ENCODE data around the gene FOXL1. TPM values are rescaled to one million over a fixed set of nuclear protein-coding genes. Genes with fewer than 3 reads are reported as not detected.

FOXL1 gene
- total RNA-seq, 1 experiment from 2014 or later = 7.5 TPM

DNA sequence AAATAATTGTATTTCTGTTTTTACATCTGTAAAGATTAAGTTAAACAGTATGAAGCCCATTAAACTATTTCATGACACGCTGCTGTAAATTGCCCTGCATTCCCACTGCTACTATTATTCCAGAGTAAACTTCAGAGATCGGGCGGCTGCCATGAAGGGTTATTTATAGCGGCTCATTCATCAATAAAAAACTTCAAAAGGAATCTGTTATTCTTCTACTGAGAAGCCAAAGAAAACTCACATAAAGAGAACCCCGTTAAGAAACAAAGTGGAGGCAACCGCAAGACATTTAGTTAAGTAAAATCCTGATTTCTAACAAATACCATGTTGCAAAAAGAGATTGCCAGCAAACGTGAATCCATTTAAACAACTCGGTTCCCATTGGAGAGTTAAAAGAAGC is 16.4 kb downstream of the FOXL1 start:
- no peaks in the 10 kb centered on the region for H3K9me2 ChIP-seq (ENCODE audit: insufficient read depth)
- intact Hi-C loops (cut with micrococcal nuclease) = no loop called here
- H3K4me1 ChIP-seq (ENCODE audit: control insufficient read depth in 1 of 2, insufficient read depth in 2 of 2, low read length in 2 of 2) = no peaks in the 10 kb centered on the region
- no peak overlapping the region for H3K9ac ChIP-seq (ENCODE audit: low read length)
- no TSS peak for BruUV-seq (replicated peaks)
- ChIA-PET POLR2A (no interaction called here), CTCF (no interaction called here), RAD21 (ENCODE audit: low non-redundant PET in 1 of 2, low total read pairs in 2 of 2, uncharacterized antibody in 2 of 2, unreplicated experiment in 2 of 2) (no interaction called here)
- no peaks in the 10 kb centered on the region for H4K20me1 ChIP-seq (ENCODE audit: insufficient read depth)
- DNase-seq (ENCODE audit: low read depth, low spot score) (no peak), ATAC-seq (no peak)
- no peak for TF ChIP-seq POLR2AphosphoS5 (IDR thresholded peaks at IDR 0.05; ENCODE audit: low read depth, low read length)
- no peak for TF ChIP-seq SRF (IDR thresholded peaks at IDR 0.05; ENCODE audit: low read depth)
- TF ChIP-seq FOSL1 (IDR thresholded peaks at IDR 0.05; ENCODE audit: low read depth) = no peak
- no peak for TF ChIP-seq EZH2 (IDR thresholded peaks at IDR 0.05)
- TF ChIP-seq SP1 (IDR thresholded peaks at IDR 0.05; ENCODE audit: low read depth) = no peak
- no peak for TF ChIP-seq ZNF274 (IDR thresholded peaks at IDR 0.05; ENCODE audit: low read depth, low read length)
- TF ChIP-seq, protein P1, sequence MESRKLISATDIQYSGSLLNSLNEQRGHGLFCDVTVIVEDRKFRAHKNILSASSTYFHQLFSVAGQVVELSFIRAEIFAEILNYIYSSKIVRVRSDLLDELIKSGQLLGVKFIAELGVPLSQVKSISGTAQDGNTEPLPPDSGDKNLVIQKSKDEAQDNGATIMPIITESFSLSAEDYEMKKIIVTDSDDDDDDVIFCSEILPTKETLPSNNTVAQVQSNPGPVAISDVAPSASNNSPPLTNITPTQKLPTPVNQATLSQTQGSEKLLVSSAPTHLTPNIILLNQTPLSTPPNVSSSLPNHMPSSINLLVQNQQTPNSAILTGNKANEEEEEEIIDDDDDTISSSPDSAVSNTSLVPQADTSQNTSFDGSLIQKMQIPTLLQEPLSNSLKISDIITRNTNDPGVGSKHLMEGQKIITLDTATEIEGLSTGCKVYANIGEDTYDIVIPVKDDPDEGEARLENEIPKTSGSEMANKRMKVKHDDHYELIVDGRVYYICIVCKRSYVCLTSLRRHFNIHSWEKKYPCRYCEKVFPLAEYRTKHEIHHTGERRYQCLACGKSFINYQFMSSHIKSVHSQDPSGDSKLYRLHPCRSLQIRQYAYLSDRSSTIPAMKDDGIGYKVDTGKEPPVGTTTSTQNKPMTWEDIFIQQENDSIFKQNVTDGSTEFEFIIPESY (IDR thresholded peaks at IDR 0.05; ENCODE audit: extremely low read depth, insufficient replicate concordance, low read length) = no peak
- TF ChIP-seq, protein P2, sequence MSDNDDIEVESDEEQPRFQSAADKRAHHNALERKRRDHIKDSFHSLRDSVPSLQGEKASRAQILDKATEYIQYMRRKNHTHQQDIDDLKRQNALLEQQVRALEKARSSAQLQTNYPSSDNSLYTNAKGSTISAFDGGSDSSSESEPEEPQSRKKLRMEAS (IDR thresholded peaks at IDR 0.05) = no peak
- no peak for TF ChIP-seq EGR1 (IDR thresholded peaks at IDR 0.05; ENCODE audit: low read depth)
- H3K9me3 ChIP-seq (ENCODE audit: control insufficient read depth in 1 of 2, insufficient read depth in 1 of 2, low read depth in 1 of 2, low read length in 2 of 2) = no peaks in the 10 kb centered on the region
- H3K4me3 ChIP-seq (replicated peaks in 1 of 2; ENCODE audit: low read depth in 1 of 2, low read length in 2 of 2) = no peak overlapping the region
- no peaks in the 10 kb centered on the region for H3K79me2 ChIP-seq (ENCODE audit: insufficient read depth, low read length)
- no peak overlapping the region for H3K4me2 ChIP-seq (ENCODE audit: low read length)
- no peak overlapping the region for H3K27ac ChIP-seq (ENCODE audit: low read depth, low read length)
- peaks cover 50% of the 10 kb centered on the region for H3K27me3 ChIP-seq (ENCODE audit: insufficient read depth, low read length)
- no peaks in the 10 kb centered on the region for H3K36me3 ChIP-seq (ENCODE audit: control insufficient read depth in 1 of 2, insufficient read depth in 2 of 2, low read length in 2 of 2)
- no peak overlapping the region for H2AFZ ChIP-seq (ENCODE audit: low read depth, low read length, poor library complexity, severe bottlenecking)

Data from HCT116 (cell line).